ENCODE data around the gene EXOSC5. TPM values are rescaled to one million over a fixed set of nuclear protein-coding genes. Genes with fewer than 3 reads are reported as not detected.

The EXOSC5 gene
- total and polyA plus RNA-seq, 9 of the 15 experiments (the other 6 are each of a cell fraction or from before 2014, with no cell fraction given), result 10.9 to 75.5 (median 37.8) TPM

DNA sequence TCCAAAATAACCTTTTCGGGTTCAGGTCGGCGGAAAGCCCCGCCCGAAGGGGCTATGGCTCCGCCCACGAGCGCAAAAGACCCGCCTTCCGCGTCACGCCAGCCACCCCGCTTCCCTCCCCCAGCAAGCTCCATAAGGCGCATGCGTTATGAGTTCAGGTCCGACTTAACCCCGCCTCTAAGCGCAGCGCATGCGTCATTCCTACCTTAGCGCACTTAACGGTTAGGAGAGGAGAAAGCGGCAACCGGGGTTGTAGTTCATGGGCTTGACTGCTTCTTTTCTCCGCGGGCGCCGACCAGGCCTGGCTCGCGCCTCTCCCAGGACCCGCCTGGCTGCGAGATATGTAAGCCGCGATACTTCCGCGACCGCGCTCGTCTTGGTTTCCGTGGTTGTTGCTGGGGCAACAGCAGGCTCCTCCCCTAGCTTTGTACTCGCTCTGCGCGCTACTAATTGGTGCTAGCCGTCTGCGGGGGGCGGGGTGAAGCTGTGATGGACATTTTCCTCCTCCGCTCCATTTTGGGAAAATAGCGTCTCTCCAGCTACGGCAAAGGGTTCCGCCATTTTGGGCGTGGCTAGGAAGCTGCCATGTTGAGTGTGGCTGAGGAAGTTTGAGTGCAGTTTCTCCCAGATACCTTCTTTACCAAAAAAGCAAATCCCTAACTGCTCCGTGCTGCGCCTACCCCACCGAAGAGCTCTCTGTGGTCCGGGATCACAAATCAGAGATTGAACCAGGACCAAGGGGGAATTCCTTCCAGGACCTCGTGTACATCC, 33.2 kb downstream of the EXOSC5 start, which contains the start of gene B9D2 (continued):
- TF ChIP-seq, protein P1, sequence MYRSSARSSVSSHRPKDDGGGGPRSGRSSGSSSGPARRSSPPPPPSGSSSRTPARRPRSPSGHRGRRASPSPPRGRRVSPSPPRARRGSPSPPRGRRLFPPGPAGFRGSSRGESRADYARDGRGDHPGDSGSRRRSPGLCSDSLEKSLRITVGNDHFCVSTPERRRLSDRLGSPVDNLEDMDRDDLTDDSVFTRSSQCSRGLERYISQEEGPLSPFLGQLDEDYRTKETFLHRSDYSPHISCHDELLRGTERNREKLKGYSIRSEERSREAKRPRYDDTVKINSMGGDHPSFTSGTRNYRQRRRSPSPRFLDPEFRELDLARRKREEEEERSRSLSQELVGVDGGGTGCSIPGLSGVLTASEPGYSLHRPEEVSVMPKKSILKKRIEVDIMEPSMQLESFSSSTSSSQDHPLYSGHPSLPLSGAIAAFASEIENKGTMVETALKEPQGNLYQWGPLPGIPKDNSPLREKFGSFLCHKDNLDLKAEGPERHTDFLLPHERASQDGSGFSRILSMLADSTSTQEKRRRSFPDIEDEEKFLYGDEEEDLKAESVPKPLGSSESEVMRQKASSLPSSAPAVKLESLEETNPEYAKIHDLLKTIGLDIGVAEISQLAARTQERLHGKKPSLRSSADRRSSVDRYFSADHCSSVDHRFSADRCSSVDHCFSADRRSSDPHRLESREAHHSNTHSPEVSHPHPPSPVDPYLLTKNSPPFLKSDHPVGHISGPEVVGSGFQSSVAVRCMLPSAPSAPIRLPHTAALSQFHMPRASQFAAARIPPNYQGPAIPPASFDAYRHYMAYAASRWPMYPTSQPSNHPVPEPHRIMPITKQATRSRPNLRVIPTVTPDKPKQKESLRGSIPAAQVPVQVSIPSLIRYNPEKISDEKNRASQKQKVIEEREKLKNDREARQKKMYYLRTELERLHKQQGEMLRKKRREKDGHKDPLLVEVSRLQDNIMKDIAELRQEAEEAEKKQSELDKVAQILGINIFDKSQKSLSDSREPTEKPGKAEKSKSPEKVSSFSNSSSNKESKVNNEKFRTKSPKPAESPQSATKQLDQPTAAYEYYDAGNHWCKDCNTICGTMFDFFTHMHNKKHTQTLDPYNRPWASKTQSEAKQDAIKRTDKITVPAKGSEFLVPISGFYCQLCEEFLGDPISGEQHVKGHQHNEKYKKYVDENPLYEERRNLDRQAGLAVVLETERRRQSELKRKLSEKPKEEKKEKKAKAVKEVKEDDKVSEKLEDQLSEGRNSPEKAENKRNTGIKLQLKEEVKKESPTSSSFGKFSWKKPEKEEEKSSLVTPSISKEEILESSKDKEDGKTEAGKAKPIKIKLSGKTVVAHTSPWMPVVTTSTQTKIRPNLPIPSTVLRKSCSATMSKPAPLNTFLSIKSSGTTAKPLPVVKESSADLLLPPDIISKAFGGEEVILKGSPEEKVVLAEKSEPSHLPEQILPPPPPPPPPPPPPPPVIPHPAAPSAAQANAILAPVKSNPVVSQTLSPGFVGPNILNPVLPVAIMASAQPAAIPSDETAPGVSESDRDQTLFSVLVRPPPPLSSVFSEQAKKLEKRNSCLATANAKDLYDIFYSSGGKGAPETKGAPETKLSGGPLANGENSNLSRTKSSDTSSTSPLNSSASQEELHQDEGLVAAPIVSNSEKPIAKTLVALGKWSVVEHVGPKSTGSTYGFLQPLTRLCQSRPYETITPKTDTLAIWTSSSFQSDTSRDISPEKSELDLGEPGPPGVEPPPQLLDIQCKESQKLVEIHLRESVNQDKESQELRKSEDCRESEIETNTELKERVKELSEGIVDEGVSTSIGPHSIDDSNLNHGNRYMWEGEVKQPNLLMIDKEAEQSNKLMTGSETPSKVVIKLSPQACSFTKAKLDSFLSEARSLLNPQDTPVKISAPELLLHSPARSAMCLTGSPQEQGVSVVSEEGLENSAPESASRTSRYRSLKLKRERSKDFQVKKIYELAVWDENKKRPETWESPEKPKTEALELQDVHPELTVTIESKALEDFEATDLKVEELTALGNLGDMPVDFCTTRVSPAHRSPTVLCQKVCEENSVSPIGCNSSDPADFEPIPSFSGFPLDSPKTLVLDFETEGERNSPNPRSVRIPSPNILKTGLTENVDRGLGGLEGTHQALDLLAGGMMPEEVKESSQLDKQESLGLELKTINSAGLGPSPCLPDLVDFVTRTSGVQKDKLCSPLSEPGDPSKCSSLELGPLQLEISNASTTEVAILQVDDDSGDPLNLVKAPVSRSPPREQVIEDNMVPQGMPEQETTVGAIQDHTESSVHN (IDR thresholded peaks at IDR 0.05; ENCODE audit: borderline replicate concordance in 1 of 2, low read depth in 1 of 2), result no peak
- TF ChIP-seq CHD1 (IDR thresholded peaks at IDR 0.05; ENCODE audit: low read length), result peak; percentile 49
- TF ChIP-seq ZKSCAN8 (CRISPR knock-in tag; IDR thresholded peaks at IDR 0.05), result no peak
- no peak for TF ChIP-seq GTF2A2 (tag; IDR thresholded peaks at IDR 0.05)
- TF ChIP-seq, protein P2, sequence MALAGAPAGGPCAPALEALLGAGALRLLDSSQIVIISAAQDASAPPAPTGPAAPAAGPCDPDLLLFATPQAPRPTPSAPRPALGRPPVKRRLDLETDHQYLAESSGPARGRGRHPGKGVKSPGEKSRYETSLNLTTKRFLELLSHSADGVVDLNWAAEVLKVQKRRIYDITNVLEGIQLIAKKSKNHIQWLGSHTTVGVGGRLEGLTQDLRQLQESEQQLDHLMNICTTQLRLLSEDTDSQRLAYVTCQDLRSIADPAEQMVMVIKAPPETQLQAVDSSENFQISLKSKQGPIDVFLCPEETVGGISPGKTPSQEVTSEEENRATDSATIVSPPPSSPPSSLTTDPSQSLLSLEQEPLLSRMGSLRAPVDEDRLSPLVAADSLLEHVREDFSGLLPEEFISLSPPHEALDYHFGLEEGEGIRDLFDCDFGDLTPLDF (CRISPR knock-in tag; IDR thresholded peaks at IDR 0.05), result peak; percentile 81; the same call in 1 of the 2 replicates
- no peak for TF ChIP-seq PHF21A (IDR thresholded peaks at IDR 0.05; ENCODE audit: borderline replicate concordance, low read depth)
- TF ChIP-seq ZNF347 (CRISPR knock-in tag; IDR thresholded peaks at IDR 0.05; ENCODE audit: low read depth), result no peak
- no peak for TF ChIP-seq KDM2B (CRISPR knock-in tag; IDR thresholded peaks at IDR 0.05)
- TF ChIP-seq, protein P3, sequence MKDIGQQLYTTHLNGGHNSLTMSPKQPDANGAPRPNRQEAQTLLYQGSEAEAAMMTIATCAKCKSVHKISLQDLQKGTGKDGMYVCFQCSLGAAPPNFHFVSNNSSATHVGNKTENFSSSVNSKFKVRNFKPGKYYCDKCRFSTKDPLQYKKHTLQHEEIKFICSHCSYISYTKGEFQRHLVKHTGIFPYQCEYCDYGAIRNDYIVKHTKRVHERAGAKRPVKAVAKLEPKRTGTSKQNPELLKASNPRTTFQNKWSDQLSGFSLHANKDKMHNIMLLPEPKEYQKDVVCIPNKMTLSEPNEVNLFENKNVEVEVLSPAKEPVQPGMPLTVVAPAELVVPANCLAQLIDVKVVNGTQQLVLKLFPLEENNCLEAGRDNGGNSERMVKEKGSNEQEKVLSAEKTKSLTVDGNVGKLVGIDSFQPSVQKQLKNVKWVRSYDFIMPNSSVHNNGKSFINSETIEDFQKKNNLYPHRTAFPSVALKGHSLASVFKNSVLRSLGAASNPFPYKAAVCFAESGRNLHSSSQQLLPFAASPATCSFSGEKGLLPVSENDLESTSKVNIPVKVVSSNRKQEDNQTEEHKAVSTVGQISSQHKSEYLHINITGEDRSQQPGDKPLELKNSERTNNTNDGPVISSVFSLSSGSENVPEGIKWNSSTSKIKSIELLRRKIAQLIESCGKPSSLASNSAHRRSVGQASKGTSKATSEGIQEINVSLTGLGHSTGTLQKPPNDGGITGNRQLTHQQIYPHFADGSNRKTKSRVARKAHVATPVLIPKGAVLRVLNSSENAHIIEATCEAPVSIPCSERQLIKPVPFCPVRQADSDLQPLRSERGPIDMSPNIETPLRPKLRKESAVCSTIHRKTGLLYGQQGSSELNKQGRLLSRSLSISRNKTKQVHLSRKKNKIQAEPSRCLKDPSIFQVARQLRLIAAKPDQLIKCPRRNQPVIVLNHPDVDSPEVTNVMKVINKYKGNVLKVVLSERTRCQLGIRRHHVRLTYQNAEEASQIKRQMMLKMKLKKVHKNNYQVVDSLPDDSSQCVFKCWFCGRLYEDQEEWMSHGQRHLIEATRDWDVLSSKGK (CRISPR knock-in tag; IDR thresholded peaks at IDR 0.05), result no peak
- TF ChIP-seq ZSCAN29 (IDR thresholded peaks at IDR 0.05), result no peak
- no peak for TF ChIP-seq KHSRP (IDR thresholded peaks at IDR 0.05)
- TF ChIP-seq MAFF (IDR thresholded peaks at IDR 0.05; ENCODE audit: low read length), result no peak
- TF ChIP-seq TARDBP (IDR thresholded peaks at IDR 0.05), result no peak
- no peak for TF ChIP-seq ZZZ3 (IDR thresholded peaks at IDR 0.05)
- no peak for TF ChIP-seq MCM3 (IDR thresholded peaks at IDR 0.05)
- TF ChIP-seq HDAC2 (IDR thresholded peaks at IDR 0.05), result no peak
